ENCODE data around the gene NSRP1.
"Not testable (repeated sequence)": the region's sequence is repeated elsewhere in the genome, so short reads cannot be mapped to it uniquely, and the experiment has no call there.

Gene NSRP1

DNA sequence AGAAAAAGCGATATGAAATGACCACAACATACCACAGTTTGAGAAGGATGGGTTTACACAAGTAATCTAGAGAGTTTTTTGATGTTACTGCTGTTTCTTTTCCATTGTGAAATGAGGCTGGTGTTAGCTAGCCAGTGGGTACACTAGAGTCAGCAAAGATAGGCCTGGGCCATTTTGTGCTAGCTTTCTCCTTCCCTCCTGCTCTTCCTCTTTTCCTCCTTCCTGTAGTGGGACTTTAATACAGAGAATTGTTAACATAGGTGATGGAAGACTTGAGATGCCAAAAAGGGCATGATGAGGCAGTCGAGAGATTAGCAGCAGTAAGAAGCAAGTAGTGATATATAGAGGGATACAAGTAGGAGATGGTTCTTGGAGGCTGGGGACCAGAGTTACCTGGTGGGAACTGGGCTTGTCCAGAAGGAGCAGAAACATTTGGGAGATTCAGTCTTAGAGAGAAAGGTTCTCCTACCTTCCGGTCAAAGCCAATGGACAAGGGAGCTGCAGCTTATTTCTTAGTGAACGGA is 7.7 kb downstream of the NSRP1 start:
- no peak for DNase-seq (ENCODE audit: low spot score)

DNA sequence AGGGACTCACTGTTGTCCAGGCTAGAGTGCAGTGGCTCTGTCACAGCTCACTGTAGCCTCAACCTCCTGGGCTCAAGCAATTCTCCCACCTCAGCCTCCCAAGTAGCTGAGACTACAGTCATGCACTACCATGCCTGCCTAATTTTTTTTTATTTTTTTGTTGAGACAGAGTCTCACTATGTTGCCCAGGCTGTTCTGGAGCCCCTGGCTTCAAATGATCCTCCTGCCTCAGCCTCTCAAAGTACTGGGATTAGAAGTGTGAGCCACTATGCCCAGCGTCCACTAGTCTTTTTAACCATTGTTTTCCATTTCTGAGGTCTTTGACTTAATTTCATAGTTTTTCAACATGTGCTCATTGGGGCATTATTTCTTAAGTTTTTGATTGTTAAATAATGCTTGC is 13.5 kb downstream of the NSRP1 start:
- DNase-seq (ENCODE audit: low spot score) = no peak

DNA sequence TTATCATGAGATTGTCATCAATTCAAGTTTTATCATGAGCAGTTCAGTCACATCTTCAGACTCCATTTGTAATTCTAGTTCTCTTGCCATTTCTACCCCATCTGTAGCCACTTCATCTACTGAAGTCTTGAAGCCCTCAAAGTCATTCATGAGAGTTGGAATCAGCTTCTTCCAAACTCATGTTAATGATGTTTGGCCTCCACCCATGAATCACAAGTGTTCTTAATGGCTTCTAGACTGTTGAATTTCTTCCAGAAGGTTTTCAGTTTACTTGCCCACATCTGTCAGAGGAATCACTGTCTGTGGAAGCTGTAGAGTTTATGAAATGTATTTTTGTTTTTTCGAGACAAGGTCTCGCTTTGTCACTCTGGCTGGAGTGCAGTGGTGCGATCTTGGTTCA is 16.0 kb downstream of the NSRP1 start:
- no peak for DNase-seq (ENCODE audit: low spot score)

DNA sequence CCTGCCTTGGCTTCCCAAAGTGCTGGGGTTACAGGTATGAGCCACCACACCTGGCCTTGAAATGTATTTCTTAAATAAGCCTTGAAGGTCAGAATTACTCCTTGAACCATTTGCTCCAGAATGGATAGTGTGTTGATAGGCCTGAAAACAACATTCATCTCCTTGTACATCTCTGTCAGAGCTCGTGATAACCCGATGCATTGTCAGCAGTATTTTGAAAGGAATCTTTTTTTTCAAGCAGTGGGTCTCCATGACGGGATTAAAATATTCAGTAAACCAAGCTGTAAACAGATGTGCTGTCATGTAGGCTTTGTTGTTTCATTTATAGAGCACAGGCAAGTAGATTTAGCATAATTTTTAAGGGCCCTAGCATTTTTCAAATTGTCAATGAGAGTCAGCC is 16.6 kb downstream of the NSRP1 start:
- DNase-seq (ENCODE audit: low spot score) = no peak

DNA sequence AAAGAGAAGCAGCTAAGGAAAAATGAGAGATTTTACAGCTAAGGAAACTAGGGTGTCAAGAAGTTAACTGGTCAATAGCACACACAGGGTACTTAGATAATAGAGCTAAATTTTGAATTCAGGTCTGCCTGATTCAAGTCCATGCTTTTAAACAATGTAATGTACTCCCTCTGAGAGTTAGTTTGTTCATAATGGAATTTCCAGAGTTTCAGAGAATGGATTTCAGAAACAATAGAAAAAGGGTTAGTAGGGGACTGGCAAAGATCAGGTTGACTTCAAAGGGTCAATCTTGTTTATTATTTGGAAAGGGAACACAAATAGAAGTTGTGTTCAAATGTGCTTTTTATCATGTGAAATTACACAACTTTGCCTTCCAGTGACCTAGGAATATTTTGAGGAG is 17.9 kb downstream of the NSRP1 start:
- DNase-seq (ENCODE audit: low spot score) = no peak

DNA sequence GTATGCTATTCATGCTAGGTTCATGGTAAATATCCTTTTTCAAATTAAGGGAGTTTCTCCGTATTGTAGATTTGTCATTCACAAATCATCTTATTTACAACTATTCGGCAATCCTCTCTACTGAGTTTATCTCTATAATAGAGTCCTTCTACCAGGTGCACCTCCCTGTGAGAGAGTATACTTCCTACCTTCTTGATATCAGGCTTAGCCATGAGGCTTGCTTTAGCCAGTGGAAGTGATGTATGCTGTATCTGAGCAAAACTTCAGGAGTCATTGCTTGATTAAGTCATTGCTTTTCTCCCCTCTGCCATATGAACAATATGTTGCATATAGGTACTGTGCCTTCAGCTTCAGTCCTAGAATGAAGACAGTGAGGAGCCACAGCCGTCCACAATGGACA is 20.5 kb downstream of the NSRP1 start:
- DNase-seq (ENCODE audit: low spot score) = no peak

DNA sequence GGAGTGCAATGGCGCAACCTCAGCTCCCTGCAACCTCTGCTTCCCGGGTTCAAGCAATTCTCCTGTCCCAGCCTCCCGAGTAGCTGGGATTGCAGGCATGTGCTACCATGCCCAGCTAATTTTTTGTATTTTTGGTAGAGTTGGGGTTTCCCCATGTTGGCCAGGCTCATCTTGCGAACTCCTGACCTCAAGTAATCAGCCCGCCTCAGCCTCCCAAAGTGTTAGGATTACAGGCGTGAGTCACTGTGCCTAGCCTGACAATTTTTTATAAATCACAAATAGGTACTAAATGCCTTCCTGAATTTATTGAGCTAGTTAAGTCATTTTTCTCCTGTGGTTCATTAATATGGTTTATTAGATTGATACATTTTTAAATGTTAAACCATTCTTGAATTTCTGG is 31.2 kb downstream of the NSRP1 start:
- not testable (repeated sequence) for DNase-seq (ENCODE audit: low spot score)

DNA sequence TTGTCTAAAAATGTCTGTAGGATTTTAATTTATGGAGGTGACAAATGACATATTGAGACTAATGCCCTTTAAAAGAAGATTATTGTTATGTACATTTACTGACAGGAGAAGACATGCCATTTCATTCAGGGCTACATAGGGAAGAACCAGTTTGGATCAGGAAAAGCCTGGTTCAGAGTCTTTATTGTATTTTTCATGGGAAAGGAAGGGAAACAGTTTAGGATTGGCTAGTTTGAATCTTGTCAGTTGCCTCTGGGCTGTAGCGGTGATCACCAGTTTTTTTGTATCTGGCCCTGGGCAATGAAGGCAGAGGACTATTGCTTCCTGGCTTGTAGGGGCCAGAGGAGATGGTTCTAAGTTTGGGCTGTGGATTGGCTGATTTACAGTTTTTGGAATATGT is 31.8 kb downstream of the NSRP1 start:
- DNase-seq (ENCODE audit: low spot score) = no peak

DNA sequence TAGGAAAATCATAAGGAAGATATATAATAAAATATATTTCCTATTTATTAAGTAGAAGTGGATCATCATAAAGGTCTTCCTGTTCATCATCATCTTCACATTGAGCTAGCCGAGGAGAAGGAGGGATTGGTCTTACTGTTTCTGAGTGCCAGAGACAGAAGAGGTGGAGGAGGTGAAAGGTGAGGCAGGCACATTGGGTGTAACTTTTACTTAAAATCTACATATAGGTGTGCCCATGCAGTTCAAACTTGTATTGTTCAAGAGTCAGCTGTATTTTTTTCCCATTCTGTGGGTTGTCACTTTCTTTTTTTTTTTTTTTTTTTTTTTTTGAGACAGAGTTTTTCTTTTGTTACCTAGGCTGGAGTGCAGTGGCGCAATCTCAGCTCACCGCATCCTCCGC is 34.9 kb downstream of the NSRP1 start:
- DNase-seq (ENCODE audit: low spot score) = no peak

DNA sequence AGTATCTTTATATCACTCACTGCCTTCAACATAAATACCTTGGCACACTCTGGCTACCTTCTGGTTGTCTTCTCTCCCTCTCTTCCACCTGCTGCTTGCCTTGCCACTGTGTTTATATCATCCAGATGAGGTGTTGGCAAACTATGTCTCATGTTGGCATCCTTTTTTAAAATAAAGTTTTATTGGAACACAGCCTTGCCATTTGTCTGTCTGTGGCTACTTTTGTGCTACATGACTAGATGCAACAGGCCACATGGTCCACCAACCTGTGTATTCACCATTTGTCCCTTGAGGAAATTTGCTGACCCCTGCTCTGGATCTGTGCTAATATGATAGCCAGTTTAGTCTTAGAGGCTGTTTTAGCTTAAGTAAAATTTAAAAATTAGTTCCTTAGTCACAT is 36.8 kb downstream of the NSRP1 start:
- DNase-seq (ENCODE audit: low spot score) = no peak

DNA sequence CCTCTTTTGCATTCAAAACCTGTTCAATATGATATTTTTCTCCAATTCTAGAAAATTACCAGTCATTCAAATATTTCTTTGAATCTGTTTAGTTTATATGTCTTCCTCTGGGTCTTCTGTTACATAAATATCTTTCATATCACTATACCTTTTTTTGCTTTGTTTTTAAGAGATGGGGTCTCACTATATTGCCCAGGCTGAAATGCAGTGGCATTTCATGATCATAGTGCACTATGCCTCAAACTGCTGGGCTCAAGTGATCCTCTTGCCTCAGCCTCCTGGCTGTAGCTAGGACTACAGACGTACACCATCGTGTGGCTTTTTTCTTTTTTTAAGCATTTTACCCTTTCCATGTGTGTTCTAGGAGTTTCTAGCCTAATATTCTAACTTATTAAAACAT is 38.8 kb downstream of the NSRP1 start:
- DNase-seq (ENCODE audit: low spot score) = no peak

DNA sequence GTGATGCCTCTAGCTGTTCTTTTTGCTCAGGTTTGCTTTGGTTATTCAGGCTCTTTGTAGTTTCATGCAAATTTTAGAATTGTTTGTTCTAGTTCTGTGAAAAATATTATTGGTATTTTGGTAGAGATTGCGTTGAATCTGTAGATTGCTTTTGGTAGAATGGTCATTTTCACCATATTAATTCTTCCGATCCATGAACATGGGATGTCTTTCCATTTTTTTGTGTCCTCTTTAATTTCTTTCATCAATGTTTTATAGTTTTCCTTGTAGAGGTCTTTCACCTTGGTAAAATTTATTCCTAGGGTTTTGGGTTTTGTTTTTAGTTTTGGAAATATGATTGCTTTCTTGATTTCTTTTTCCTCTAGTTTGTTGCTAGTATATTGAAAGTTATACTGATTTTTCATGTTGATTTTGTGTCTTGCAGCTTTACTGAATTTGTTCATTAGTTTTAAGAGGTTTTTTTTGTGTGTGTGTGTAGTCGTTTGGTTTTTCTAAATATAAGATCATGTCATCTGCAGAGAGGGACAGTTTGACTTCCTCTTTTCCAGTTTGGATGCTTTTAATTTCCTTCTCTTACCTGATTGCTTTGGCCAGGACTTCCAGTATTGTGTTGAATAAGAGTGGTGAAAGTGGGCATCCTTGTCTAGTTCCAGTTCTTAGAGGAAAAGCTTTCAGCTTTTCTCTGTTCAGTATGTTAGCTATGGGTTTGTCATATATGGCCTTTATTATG is 42.4 kb downstream of the NSRP1 start:
- DNase-seq (ENCODE audit: low spot score) = no peak

DNA sequence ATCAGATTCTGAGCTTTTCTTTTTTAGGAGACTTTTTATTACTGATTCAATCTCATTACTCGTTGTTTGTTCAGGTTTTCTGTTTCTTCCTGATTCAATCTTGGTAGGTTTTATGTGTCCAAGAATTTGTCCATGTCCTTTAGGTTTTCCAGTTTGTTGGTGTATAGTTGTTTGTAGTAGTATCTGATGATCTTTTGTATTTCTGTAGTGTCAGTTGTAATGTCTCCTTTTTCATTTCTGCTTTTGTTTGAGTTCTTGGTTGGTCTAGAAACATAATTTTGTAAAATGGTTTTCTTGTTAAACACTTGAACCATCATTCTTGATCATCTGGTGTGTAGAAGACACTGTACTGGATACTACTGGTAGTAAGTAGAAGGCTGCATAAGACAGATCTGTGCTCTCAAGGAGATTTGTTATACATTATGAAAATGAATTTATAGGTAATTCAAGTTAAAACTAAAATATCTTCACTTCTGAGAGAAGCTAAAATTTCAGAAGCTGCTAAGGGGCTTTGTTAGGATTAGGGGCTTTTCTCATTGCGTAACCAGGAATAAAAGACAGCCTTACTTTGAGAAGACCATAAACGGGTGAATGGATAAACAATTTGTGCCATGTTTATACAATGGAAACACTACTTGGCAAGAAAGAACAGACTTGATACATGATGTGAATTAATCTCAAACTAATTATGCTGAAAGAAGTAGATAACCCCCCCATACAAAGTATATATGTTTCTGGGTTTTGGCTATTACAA is 44.0 kb downstream of the NSRP1 start:
- DNase-seq (ENCODE audit: low spot score) = no peak

DNA sequence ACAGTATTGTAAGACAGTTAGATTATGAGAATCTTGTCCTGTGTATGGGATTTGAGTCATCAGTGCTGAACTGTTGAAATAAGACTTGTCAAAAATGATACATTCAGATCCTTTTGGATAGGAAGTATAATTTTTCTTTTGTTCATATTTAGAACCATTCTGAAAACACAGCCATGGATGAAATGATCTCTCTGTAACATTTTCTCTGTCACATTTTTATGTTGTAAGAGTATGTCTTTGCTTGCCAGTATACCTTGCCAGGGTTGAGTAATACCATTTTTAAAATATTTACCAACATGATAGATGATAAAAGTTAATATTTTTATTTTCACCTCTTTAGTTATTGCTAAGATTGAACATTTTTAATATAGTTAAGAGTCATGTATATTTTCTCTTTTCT is 45.0 kb downstream of the NSRP1 start:
- no peak for DNase-seq (ENCODE audit: low spot score)

DNA sequence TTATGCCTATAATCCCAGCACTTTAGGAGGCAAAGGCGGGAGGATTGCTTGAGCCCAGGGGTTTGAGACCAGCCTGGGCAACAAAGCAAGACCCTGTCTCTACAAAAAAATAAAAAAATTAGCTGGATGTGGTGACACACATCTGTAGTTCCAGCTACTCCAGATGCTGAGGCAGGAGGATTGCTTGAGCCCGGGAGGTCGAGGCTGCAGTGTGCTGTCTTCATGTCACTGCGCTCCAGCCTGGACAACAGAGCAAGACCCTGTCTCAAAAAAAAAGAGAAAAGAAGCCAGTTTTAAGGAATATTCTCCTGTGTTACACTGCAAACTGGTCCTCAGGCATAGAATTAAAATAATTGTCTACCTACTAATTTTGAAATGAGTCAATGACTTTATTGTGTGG is 47.9 kb downstream of the NSRP1 start:
- DNase-seq (ENCODE audit: low spot score) = no peak

DNA sequence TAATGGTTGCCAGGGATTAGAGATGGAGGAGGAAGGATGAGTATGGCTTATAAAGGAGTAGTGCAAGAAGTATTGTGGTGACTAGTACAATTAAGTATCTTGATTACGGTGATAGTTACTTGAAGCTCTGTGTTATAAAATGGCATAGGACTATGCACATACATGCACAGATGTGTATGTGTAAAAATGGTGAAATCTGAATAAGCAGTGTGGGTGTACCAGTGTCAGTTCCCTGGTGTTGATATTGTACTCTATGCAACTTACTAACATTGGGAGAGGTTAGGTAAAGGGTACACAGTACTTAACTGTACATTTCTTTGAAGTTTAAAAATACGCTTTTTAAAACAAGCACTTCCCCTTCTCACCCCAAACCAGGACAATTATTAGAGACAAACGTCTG is 48.5 kb downstream of the NSRP1 start:
- peak; percentile 18 for DNase-seq (ENCODE audit: low spot score)

DNA sequence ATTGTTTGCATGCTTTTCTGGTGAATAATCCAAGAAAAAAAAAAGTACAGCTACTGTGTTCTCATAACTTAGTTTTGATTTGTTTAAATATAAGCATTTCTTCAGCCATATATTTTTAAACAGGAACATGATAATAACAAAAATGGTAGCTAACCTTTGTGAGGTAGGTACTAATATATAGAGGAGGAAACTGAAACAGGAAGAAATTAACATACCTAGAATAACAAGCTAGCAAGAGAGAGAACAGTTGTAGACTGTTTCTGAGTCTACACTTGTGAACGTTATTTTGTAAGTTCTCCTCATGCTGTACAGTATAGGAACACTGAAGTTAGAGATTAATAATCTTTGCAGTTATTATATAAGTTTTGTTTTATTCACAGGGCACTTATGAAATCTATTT is 49.3 kb downstream of the NSRP1 start:
- DNase-seq (ENCODE audit: low spot score) = peak; percentile 30

DNA sequence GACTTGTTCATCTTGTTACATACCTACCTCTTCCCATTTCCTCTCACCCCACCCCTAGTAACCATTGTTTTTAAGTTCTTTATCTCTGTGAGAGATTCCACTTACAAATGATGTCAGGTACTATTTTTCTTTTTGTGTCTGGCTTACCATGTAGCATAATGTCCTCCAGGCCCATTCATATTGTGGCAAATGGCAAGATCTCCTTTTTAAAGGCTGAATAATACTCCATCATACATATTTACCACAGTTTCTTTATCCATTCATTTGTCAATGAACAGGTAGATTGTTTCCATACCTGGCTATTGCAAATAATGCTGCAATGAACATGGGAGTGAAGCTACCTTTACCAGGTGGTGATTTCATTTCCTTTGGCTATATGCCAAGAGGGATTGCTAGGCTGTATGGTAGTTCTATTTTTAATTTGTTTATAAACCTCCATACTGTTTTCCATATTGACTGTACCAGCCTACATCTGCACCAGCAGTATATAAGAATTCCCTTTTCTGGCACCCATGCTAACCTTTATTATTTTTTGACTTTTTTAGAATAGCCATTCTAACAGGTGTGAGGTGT is 53.9 kb downstream of the NSRP1 start:
- DNase-seq (ENCODE audit: low spot score) = no peak

DNA sequence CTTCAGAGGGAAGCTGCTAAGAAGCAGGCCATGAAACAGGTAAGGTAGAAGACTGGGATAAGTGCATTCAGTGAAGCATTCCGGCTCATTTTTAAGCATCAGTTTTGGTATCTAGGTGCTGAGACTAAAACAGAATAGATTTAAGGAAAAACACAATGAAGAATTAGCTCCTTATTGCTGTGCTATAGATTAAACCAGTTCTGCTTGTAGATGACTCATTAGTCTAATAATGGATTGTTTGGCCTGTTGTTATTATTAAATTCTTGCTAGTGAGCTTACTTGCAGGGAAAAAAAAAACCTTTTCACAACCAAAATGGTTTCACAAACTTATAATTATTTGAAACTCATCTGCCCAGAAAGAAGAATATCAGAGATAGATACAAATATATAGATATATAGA is 55.9 kb downstream of the NSRP1 start:
- DNase-seq (ENCODE audit: low spot score) = no peak

DNA sequence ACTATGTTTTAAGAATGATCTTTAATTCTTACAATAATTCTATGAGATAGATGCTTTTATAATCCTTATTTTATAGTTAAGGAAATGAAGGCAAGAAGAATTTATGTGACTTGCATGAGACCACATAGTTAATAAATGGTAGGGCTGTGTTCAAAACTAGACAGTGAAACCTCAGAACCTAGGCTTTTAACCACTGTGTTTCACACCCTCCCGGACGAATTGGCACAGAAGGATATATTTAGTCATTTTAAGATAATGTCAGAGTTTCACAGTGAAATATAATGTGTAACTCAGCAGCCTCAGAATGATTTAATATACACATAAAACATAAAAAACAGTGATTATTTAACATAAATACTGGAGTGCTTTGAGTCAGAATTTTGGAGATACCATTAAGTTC is 57.0 kb downstream of the NSRP1 start:
- DNase-seq (ENCODE audit: low spot score) = no peak

DNA sequence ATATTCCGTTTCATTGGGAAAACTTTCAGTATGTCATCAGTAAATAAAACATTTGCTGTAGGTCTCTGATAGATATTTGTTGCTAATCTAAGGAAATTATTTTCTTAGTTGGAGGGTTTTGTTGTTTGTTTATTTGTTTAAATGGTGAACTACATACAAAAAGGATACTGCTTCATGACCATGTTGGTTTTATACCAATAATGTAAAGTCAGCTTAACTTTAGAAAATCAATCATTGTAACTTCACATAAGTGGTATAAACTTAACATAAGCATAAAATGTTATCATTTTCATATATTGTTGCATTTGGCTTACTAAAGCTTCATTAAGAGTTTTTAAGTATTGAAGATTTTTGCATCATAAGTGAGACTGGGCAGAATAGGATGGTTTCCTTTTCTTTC is 57.9 kb downstream of the NSRP1 start:
- DNase-seq (ENCODE audit: low spot score) = no peak

DNA sequence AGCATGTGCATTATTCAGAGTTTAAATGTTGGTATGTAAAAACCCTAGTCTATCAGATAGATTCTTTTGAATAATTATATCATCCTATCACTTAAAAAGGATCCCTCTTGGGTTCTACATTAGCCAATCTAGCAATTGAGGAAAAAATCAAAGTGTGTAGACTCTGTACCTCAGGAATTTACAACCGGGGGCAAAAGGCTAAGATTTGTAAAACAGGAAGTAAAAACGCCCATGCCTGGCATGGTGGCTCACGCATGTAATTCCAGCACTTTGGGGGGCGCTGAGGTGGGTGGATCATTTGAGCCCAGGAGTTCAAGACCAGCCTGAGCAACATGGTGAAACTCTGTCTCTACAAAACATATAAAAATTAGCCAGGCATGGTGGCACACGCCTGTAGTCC is 60.2 kb downstream of the NSRP1 start:
- no peak for DNase-seq (ENCODE audit: low spot score)

DNA sequence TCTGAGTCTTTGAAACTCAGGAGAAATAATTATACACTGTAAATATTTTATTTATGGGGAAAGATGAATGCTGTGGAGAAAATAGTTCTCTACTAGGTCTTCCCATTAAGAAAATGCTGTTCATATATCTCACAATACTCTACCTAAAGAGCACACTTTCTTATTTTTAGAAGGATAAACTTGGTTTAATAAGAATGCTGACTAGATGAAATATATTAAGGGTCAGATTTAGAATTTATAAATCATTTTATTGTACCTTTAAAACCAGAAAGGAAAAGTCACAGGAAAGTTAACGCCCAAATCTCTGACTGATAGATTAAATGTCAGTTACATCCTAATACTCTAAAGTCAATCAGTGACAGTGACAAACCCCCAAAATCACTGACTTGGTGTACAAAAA is 70.1 kb downstream of the NSRP1 start:
- DNase-seq (ENCODE audit: low spot score) = no peak

Data from germinal center (tissue), 1 donor.